Calu3 (cell line): ENCODE results near the gene DDX31. TPM values are rescaled to one million over a fixed set of nuclear protein-coding genes. Genes with fewer than 3 reads are reported as not detected.

Experiments used
- BruUV-seq: library from RNA; stranded (reverse); fragments of 400-500 nt; replicated peaks from 2 replicates; lab custom pipeline; 2021; lab: Mats Ljungman, UMichigan
- CTCF ChIA-PET: fragments of 300-600 bp; sonication (Branson Sonifier 250); formaldehyde crosslinking; loops from one replicate; lab custom pipeline; 2022; ENCODE audit warnings: antibody characterized with exemption; lab: Charles Lee
- DNase-seq: peaks from one replicate; pipeline ENCODE4 v3.0.0; 2022
- H3K27ac Mint-ChIP-seq: one replicate; pipeline ENCODE4 v1.8.0; 2022; ENCODE audit warnings: mixed read lengths; ENCODE audit not compliant: unreplicated experiment
- H3K27me3 Mint-ChIP-seq: one replicate; pipeline ENCODE4 v1.8.0; 2022; ENCODE audit warnings: mixed read lengths; ENCODE audit not compliant: unreplicated experiment
- H3K36me3 Mint-ChIP-seq: one replicate; pipeline ENCODE4 v1.8.0; 2022; ENCODE audit warnings: mild to moderate bottlenecking, moderate library complexity, mixed read lengths; ENCODE audit not compliant: insufficient read depth, unreplicated experiment
- H3K4me1 Mint-ChIP-seq: one replicate; pipeline ENCODE4 v1.8.0; 2022; ENCODE audit warnings: mild to moderate bottlenecking, low read depth, mixed read lengths; ENCODE audit not compliant: unreplicated experiment
- H3K4me3 Mint-ChIP-seq: one replicate; pipeline ENCODE4 v1.8.0; 2022; ENCODE audit warnings: mild to moderate bottlenecking, low read depth, moderate library complexity, mixed read lengths; ENCODE audit not compliant: unreplicated experiment
- H3K9me3 Mint-ChIP-seq: one replicate; pipeline ENCODE4 v1.8.0; 2022; ENCODE audit warnings: low read depth, mixed read lengths; ENCODE audit not compliant: unreplicated experiment
- intact Hi-C: fragments of 100-400 bp; cut with micrococcal nuclease; formaldehyde crosslinking; loops from one replicate; pipeline ENCODE4 v1.10.0; 2022; ENCODE audit not compliant: unreplicated experiment
- total RNA-seq: library from RNA; stranded (reverse); gene quantifications from 2 replicates; pipeline ENCODE4 v1.2.3, GENCODE V29; 2022
- TF ChIP-seq, protein P1 (sequence below): fragments of 200-600 bp; IDR thresholded peaks from one replicate; pipeline ENCODE4 v1.8.0; 2022; ENCODE audit warnings: antibody characterized with exemption; ENCODE audit not compliant: unreplicated experiment

The DDX31 gene
- total RNA-seq, 1 experiment from 2014 or later: 18.4 TPM

DNA sequence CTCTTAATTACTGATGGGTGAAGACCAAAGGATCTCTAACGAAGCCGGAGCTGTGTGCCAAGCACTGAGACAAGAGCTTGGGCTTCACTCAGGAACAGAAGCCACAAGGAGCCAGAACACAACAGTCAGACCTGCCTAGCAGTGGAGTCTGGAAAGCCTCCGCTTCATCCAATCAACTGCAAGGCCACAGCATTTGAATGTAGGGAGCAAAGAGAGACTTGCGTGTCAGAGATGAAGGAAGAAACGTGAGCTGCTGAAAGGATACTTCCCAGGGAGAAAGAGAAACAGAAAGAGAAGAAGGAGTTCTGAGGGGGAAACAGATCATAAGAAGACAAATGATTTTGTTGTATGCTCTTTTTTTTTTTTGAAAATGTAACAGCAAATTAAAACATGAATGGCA is 43.5 kb downstream of the DDX31 start:
- no peak overlapping the region for H3K27ac Mint-ChIP-seq
- peaks cover 13% of the 10 kb centered on the region for H3K36me3 Mint-ChIP-seq
- H3K9me3 Mint-ChIP-seq: no peaks in the 10 kb centered on the region
- no peaks in the 10 kb centered on the region for H3K27me3 Mint-ChIP-seq
- intact Hi-C loops: no loop called here
- TF ChIP-seq, protein P1, sequence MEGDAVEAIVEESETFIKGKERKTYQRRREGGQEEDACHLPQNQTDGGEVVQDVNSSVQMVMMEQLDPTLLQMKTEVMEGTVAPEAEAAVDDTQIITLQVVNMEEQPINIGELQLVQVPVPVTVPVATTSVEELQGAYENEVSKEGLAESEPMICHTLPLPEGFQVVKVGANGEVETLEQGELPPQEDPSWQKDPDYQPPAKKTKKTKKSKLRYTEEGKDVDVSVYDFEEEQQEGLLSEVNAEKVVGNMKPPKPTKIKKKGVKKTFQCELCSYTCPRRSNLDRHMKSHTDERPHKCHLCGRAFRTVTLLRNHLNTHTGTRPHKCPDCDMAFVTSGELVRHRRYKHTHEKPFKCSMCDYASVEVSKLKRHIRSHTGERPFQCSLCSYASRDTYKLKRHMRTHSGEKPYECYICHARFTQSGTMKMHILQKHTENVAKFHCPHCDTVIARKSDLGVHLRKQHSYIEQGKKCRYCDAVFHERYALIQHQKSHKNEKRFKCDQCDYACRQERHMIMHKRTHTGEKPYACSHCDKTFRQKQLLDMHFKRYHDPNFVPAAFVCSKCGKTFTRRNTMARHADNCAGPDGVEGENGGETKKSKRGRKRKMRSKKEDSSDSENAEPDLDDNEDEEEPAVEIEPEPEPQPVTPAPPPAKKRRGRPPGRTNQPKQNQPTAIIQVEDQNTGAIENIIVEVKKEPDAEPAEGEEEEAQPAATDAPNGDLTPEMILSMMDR: no peak
- no peaks in the 10 kb centered on the region for H3K4me1 Mint-ChIP-seq
- no peak for DNase-seq
- H3K4me3 Mint-ChIP-seq: no peak overlapping the region
- no TSS peak for BruUV-seq
- CTCF ChIA-PET: no interaction called here

DNA sequence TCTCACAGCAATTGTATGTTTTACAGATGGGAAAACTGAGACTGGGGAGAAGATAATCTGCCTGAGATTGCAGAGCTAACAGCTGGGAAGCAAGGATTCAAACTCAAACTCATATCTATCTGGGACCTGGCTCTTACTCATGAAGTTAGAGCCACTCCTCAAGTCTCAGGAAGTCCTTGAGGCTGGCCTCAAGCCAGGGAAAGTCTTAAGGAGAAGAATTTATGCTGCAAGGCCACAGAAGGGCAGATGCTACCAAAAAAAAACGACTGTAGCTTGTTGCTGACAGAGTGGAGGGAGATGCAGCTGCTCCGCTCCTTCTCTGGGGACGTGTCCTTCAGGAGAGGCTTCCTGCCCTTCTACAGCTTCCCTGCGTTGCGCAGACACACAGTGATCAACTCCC is 47.6 kb downstream of the DDX31 start:
- H3K27ac Mint-ChIP-seq: no peak overlapping the region
- no peaks in the 10 kb centered on the region for H3K4me1 Mint-ChIP-seq
- no peaks in the 10 kb centered on the region for H3K9me3 Mint-ChIP-seq
- H3K4me3 Mint-ChIP-seq: no peak overlapping the region
- peaks cover 22% of the 10 kb centered on the region for H3K36me3 Mint-ChIP-seq
- CTCF ChIA-PET: no interaction called here
- TF ChIP-seq, protein P1: no peak
- DNase-seq: no peak
- no TSS peak for BruUV-seq
- H3K27me3 Mint-ChIP-seq: no peaks in the 10 kb centered on the region
- intact Hi-C loops: no loop called here

- no peak for DNase-seq
- Mint-ChIP-seq H3K9me3 (no peaks in the 10 kb centered on the region), H3K27me3 (no peaks in the 10 kb centered on the region), H3K4me1 (no peaks in the 10 kb centered on the region), H3K27ac (no peak overlapping the region), H3K4me3 (no peak overlapping the region), H3K36me3 (peaks cover 9% of the 10 kb centered on the region)
- no TSS peak for BruUV-seq
- CTCF ChIA-PET: no interaction called here
- TF ChIP-seq, protein P1: no peak
- intact Hi-C loops: no loop called here
These were observed 53.1 kb downstream of the DDX31 start for GRCh38 chr9:132616725-132617124.

DNA sequence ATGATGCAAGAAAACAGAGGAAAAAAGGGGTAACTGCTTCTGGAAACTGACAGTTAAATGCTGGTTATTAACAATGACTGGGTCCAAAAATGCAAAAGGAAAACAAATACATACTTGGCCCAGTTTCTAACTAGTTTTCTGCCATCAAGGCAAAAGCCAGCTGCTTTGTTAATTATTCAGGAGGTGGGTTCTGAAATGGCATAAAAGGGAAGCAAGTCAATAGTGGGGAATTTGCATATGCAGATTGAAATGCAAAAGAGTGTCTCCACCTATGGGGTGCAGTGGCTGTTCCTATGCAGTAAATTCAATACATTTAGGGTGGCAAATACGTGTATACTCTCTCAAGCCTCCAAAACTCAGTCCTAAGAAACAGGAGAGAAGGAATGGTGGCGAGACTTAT is 54.0 kb downstream of the DDX31 start:
- CTCF ChIA-PET: no interaction called here

More for the DNA sequence above, 54.0 kb downstream of the DDX31 start:
- no peak overlapping the region for H3K27ac Mint-ChIP-seq
- no peaks in the 10 kb centered on the region for H3K27me3 Mint-ChIP-seq
- peaks cover 11% of the 10 kb centered on the region for H3K36me3 Mint-ChIP-seq
- no peaks in the 10 kb centered on the region for H3K9me3 Mint-ChIP-seq
- H3K4me1 Mint-ChIP-seq: no peaks in the 10 kb centered on the region
- no peak overlapping the region for H3K4me3 Mint-ChIP-seq
- TF ChIP-seq, protein P1: no peak
- DNase-seq: no peak
- BruUV-seq: no TSS peak
- intact Hi-C loops: no loop called here
